ENCODE data around the gene C15orf62.
A peak's percentile ranks its signal among the peaks of the same experiment; 100 is the strongest.

C15orf62 gene

DNA sequence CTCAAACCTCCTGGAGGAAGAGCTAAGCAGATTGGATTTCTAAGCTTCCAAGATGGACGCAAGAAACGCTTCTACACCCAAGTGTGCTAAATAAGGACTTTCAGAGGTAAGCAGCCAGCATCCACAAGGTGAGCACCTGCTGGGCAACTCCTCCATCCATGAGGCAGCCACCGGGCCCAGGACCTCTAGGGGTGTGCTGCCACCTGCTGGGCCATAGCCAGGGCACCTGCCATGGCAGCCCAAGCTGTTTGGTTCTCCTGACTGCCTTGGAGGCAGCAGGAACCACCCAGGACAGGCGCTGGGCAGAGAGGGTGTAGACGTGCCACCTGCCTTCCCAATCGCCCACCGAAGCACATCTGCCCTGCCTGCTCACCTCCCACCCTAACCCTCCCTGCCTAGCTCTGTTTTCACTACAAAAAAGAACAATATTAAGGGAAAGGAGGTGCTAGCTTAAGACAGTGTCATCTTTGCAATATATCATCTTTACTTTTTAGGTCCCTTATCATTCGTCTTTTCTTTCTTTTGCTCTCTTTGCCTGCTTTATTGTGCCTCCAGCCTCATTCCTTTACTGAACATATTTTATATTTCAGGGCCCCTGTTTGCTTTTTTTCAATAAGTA, 12.9 kb downstream of the C15orf62 start:
- Mint-ChIP-seq H3K36me3 (ENCODE audit: low read depth) (peaks cover 30% of the 10 kb centered on the region), H3K4me1 (ENCODE audit: low read depth) (peaks cover 18% of the 10 kb centered on the region), H3K27me3 (no peaks in the 10 kb centered on the region), H3K9me3 (no peaks in the 10 kb centered on the region), H3K27ac (no peak overlapping the region), H3K4me3 (no peak overlapping the region)
- peak; percentile 85 for DNase-seq

- Mint-ChIP-seq H3K27me3 (no peaks in the 10 kb centered on the region), H3K27ac (no peak overlapping the region), H3K9me3 (no peaks in the 10 kb centered on the region), H3K4me3 (no peak overlapping the region), H3K36me3 (ENCODE audit: low read depth) (peaks cover 13% of the 10 kb centered on the region), H3K4me1 (ENCODE audit: low read depth) (peaks cover 30% of the 10 kb centered on the region)
- DNase-seq = no peak
Measured at GRCh38 chr15:40785164-40785563, 15.4 kb downstream of the C15orf62 start.

GRCh38 chr15:40785814-40786213, 16.0 kb downstream of the C15orf62 start:
- DNase-seq = no peak
- H3K4me1 Mint-ChIP-seq (ENCODE audit: low read depth) = peaks cover 30% of the 10 kb centered on the region
- H3K4me3 Mint-ChIP-seq = no peak overlapping the region
- H3K27me3 Mint-ChIP-seq = no peaks in the 10 kb centered on the region
- H3K27ac Mint-ChIP-seq = no peak overlapping the region
- H3K9me3 Mint-ChIP-seq = no peaks in the 10 kb centered on the region
- peaks cover 13% of the 10 kb centered on the region for H3K36me3 Mint-ChIP-seq (ENCODE audit: low read depth)

DNA sequence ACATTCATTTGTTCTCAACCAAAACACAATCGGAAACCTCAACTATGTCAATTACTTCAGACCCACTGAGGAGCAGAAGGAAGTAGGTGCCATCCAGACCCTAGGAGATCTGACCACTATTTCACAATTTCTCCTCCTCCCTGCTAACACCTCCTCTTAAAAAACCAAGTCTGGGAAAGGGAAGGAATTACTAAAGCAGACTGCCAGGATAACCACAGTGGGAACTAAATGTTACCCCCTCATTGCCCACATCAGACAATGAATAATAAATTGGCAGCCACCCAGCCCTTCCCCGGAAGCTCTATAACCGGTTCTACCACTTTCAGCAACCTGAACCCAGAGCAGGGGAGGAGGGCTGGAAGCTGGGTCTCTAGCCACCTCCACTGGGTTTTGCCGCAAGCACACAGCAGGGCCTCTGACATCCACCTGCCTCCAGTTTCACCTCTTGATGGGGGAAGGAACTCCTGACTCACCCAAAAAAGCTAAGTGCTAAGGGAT, 17.6 kb downstream of the C15orf62 start:
- peak overlapping the region; percentile 88 for H3K27ac Mint-ChIP-seq
- no peaks in the 10 kb centered on the region for H3K9me3 Mint-ChIP-seq
- peak overlapping the region; percentile 29 for H3K4me3 Mint-ChIP-seq
- H3K4me1 Mint-ChIP-seq (ENCODE audit: low read depth) = peaks cover 32% of the 10 kb centered on the region
- H3K36me3 Mint-ChIP-seq (ENCODE audit: low read depth) = peaks cover 21% of the 10 kb centered on the region
- peak; percentile 72 for DNase-seq
- no peaks in the 10 kb centered on the region for H3K27me3 Mint-ChIP-seq

- no peak overlapping the region for H3K4me3 Mint-ChIP-seq
- peaks cover 33% of the 10 kb centered on the region for H3K4me1 Mint-ChIP-seq (ENCODE audit: low read depth)
- no peaks in the 10 kb centered on the region for H3K27me3 Mint-ChIP-seq
- peak overlapping the region; percentile 88 for H3K27ac Mint-ChIP-seq
- DNase-seq = peak; percentile 43
- no peaks in the 10 kb centered on the region for H3K9me3 Mint-ChIP-seq
- peaks cover 23% of the 10 kb centered on the region for H3K36me3 Mint-ChIP-seq (ENCODE audit: low read depth)
Measured at GRCh38 chr15:40787991-40788390, 18.2 kb downstream of the C15orf62 start.

GRCh38 chr15:40789119-40789518, 19.3 kb downstream of the C15orf62 start:
- H3K27ac Mint-ChIP-seq = no peak overlapping the region
- peaks cover 32% of the 10 kb centered on the region for H3K36me3 Mint-ChIP-seq (ENCODE audit: low read depth)
- no peak for DNase-seq
- H3K4me1 Mint-ChIP-seq (ENCODE audit: low read depth) = peaks cover 44% of the 10 kb centered on the region
- H3K4me3 Mint-ChIP-seq = no peak overlapping the region
- H3K27me3 Mint-ChIP-seq = no peaks in the 10 kb centered on the region
- no peaks in the 10 kb centered on the region for H3K9me3 Mint-ChIP-seq

DNA sequence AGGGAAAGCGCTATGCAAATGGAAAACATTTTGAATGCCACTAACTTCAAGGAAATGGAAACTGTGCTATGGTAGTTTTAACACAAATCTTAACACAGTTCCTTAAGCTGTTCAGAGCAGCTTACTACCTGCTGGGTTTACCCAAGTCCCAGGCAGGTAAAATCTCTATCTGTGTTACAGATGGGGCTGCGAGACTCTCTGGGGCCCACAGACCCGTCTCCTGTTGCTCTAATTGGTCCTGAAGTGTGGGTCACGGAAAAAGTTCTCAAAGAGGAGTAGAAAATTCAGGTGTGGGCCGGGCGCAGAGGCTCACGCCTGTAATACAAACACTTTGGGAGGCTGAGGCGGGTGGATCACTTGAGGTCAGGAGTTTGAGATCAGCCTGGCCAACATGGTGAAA, 20.2 kb downstream of the C15orf62 start:
- H3K36me3 Mint-ChIP-seq (ENCODE audit: low read depth) = peaks cover 28% of the 10 kb centered on the region
- no peak overlapping the region for H3K4me3 Mint-ChIP-seq
- no peaks in the 10 kb centered on the region for H3K27me3 Mint-ChIP-seq
- H3K27ac Mint-ChIP-seq = no peak overlapping the region
- H3K4me1 Mint-ChIP-seq (ENCODE audit: low read depth) = peaks cover 44% of the 10 kb centered on the region
- no peaks in the 10 kb centered on the region for H3K9me3 Mint-ChIP-seq
- DNase-seq = no peak

GRCh38 chr15:40790718-40791117, 20.9 kb downstream of the C15orf62 start:
- H3K4me3 Mint-ChIP-seq = no peak overlapping the region
- peaks cover 46% of the 10 kb centered on the region for H3K4me1 Mint-ChIP-seq (ENCODE audit: low read depth)
- no peaks in the 10 kb centered on the region for H3K27me3 Mint-ChIP-seq
- no peaks in the 10 kb centered on the region for H3K9me3 Mint-ChIP-seq
- peaks cover 31% of the 10 kb centered on the region for H3K36me3 Mint-ChIP-seq (ENCODE audit: low read depth)
- DNase-seq = no peak
- no peak overlapping the region for H3K27ac Mint-ChIP-seq

- Mint-ChIP-seq H3K36me3 (ENCODE audit: low read depth) (peaks cover 36% of the 10 kb centered on the region), H3K9me3 (no peaks in the 10 kb centered on the region), H3K4me3 (no peak overlapping the region), H3K27me3 (no peaks in the 10 kb centered on the region), H3K27ac (peak overlapping the region; percentile 7), H3K4me1 (ENCODE audit: low read depth) (peaks cover 38% of the 10 kb centered on the region)
- DNase-seq = no peak
Measured at GRCh38 chr15:40792394-40792793, 22.6 kb downstream of the C15orf62 start.

DNA sequence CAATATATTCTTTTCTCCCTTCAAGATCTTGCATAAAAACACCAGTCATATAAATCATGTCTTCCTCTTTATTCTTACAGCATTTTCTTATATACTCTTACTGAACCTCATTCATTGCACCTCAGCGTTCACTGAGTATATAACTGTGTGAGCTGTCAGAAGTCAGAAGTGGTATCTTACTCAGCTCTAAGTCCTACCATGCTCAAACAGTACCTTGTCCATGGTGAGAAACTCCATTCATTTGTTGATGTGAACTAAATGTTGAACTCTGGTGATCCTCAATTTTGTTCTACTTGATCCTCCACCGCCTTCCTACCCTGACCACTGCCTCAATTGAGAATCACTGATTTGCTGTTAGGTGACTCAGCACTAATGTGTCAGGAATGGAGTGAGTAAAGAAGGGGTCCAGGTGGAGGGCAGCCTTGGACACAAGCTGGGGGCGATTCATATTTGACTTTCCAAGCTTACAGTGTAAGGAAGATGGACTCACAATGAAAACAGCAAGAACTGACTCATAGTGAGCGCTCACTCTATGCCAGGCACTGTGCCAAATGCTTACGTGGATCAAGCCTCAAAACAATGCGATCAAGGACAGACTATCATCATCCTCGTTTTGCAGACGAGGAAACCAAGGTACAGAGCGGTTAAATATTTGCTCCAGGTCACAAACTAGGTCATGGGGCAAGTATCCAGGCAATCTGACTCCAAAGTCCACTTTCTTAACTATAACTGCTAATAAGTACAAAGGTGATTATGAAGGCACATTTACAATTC, 23.6 kb downstream of the C15orf62 start:
- Mint-ChIP-seq H3K27me3 (no peaks in the 10 kb centered on the region), H3K9me3 (no peaks in the 10 kb centered on the region), H3K4me1 (ENCODE audit: low read depth) (peaks cover 38% of the 10 kb centered on the region), H3K27ac (peak overlapping the region; percentile 14), H3K36me3 (ENCODE audit: low read depth) (peaks cover 43% of the 10 kb centered on the region), H3K4me3 (no peak overlapping the region)
- no peak for DNase-seq

- H3K4me1 Mint-ChIP-seq (ENCODE audit: low read depth) = peaks cover 48% of the 10 kb centered on the region
- no peaks in the 10 kb centered on the region for H3K27me3 Mint-ChIP-seq
- H3K36me3 Mint-ChIP-seq (ENCODE audit: low read depth) = peaks cover 62% of the 10 kb centered on the region
- no peaks in the 10 kb centered on the region for H3K9me3 Mint-ChIP-seq
- H3K27ac Mint-ChIP-seq = no peak overlapping the region
- DNase-seq = no peak
- no peak overlapping the region for H3K4me3 Mint-ChIP-seq
Measured at GRCh38 chr15:40796041-40796440, 26.3 kb downstream of the C15orf62 start.

DNA sequence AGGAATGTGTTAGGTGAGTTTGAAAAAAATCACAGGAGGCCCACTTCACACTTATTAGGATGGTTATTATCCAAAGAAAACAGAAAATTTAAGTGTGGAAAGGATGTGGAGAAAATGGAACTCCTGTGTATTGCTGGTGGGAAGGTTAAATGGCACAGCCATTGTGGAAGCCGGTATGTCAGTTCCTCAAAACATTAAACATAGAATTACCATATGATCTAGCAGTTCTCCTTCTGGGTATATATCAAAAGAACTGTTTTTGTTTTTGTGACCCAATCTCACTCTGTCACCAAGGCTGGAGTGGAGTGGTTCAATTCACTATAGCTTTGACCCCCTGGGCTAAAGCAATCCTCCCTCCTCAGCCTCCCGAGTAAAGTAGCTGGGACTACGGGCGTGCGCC, 26.7 kb downstream of the C15orf62 start:
- Mint-ChIP-seq H3K4me1 (ENCODE audit: low read depth) (peaks cover 51% of the 10 kb centered on the region), H3K9me3 (no peaks in the 10 kb centered on the region), H3K36me3 (ENCODE audit: low read depth) (peaks cover 65% of the 10 kb centered on the region), H3K4me3 (no peak overlapping the region), H3K27ac (no peak overlapping the region), H3K27me3 (no peaks in the 10 kb centered on the region)
- DNase-seq = no peak

DNA sequence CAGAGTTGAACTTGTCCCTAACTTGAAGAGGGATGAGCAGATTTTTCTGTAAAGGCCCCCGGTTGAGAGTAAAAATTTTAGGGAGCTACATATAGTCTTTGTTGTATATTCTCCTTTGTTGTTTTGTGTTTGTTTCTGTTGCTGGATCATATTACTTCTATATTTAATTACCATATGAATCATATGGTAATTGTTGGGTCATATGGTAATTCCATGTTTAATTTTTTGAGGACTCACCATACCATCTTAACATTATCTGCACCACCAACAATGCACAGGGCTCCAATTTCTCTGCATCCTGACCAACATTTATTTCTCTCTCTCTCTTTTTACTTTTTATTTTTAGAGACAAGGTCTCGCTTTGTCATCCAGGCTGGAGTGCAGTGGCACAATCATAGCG, 29.7 kb downstream of the C15orf62 start:
- peaks cover 62% of the 10 kb centered on the region for H3K36me3 Mint-ChIP-seq (ENCODE audit: low read depth)
- no peak for DNase-seq
- H3K4me1 Mint-ChIP-seq (ENCODE audit: low read depth) = peaks cover 48% of the 10 kb centered on the region
- H3K27ac Mint-ChIP-seq = no peak overlapping the region
- H3K27me3 Mint-ChIP-seq = no peaks in the 10 kb centered on the region
- no peak overlapping the region for H3K4me3 Mint-ChIP-seq
- H3K9me3 Mint-ChIP-seq = no peaks in the 10 kb centered on the region

- no peaks in the 10 kb centered on the region for H3K9me3 Mint-ChIP-seq
- peaks cover 69% of the 10 kb centered on the region for H3K36me3 Mint-ChIP-seq (ENCODE audit: low read depth)
- H3K27me3 Mint-ChIP-seq = no peaks in the 10 kb centered on the region
- H3K4me1 Mint-ChIP-seq (ENCODE audit: low read depth) = peaks cover 48% of the 10 kb centered on the region
- no peak overlapping the region for H3K4me3 Mint-ChIP-seq
- no peak for DNase-seq
- H3K27ac Mint-ChIP-seq = no peak overlapping the region
Measured at GRCh38 chr15:40803076-40803475, 33.3 kb downstream of the C15orf62 start.

DNA sequence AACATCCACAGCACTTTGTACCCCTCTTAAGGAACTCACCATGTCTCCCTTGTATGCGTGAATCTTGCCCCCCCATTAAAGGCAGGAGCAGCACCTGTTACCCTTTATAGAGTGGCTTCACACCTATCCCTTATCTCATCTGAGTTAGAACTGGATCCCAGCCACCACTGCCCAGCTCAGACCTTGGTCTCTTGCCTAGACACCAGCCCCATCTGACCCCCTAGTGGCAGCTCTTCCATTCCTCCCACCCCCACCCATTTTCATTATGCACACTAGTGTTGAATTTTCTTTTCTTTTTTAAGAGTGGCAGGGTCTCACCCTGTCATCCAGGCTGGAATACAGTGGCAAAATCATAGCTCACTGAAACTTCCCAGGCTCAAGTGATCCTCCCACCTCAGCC, 33.9 kb downstream of the C15orf62 start:
- Mint-ChIP-seq H3K9me3 (no peaks in the 10 kb centered on the region), H3K4me1 (ENCODE audit: low read depth) (peaks cover 48% of the 10 kb centered on the region), H3K27ac (no peak overlapping the region), H3K36me3 (ENCODE audit: low read depth) (peaks cover 65% of the 10 kb centered on the region), H3K27me3 (no peaks in the 10 kb centered on the region), H3K4me3 (no peak overlapping the region)
- DNase-seq = no peak

All from activated T-cell treated with anti-CD3 and anti-CD28 coated beads, Interleukin-2, amount 50 U/mL, for 24 hours (primary cell).